Loucy (cell line): ENCODE measurements around the gene GPAM.

Experiments
- EZH2phosphoT487 ChIP-seq: fragments of 200-600 bp; IDR thresholded peaks from 2 replicates; pipeline ENCODE4 v1.6.1; 2018; ENCODE audit warnings: antibody characterized with exemption, mild to moderate bottlenecking, moderate library complexity, borderline replicate concordance
- TF ChIP-seq, protein P1 (sequence below): fragments of 200-600 bp; sonication (generic); conservative IDR thresholded peaks from 2 replicates; pipeline ENCODE4 v1.5.1; 2014; ENCODE audit warnings: mild to moderate bottlenecking, antibody characterized with exemption, low read length

DNA sequence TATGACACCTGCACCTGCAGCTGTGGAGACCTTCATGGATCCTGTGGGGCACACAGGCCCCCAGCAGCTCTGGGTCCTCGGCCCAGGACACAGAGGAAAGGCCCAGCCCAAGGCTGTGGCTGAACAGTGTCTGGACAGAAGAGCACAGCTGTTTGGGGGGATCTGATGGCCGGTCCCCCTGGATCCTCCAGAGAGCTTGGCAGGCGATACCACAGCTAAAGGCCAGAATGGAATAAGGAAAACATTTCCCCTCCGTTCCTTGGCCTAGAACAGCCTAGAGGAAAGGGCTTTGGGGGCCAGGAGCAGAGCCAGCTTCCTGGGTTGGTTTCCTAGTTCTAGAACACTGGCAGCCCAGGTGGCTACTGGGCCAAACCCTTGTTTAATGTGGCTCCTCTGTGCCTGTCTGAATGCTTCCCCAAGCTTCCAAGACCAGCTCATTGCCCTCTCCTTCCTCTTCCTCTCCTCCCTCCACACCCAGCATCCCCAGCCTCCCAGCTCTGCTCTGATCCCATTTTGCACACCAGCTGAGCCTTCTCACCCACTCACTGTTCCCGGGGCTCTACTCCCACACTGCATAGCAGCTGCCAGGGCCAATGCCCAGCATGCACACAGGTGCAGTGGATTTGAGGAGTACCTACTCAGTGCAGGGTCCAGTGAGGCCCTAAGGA, 46.9 kb downstream of the GPAM start:
- TF ChIP-seq, protein P1, sequence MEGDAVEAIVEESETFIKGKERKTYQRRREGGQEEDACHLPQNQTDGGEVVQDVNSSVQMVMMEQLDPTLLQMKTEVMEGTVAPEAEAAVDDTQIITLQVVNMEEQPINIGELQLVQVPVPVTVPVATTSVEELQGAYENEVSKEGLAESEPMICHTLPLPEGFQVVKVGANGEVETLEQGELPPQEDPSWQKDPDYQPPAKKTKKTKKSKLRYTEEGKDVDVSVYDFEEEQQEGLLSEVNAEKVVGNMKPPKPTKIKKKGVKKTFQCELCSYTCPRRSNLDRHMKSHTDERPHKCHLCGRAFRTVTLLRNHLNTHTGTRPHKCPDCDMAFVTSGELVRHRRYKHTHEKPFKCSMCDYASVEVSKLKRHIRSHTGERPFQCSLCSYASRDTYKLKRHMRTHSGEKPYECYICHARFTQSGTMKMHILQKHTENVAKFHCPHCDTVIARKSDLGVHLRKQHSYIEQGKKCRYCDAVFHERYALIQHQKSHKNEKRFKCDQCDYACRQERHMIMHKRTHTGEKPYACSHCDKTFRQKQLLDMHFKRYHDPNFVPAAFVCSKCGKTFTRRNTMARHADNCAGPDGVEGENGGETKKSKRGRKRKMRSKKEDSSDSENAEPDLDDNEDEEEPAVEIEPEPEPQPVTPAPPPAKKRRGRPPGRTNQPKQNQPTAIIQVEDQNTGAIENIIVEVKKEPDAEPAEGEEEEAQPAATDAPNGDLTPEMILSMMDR = no peak
- TF ChIP-seq EZH2phosphoT487 = no peak
